ENCODE results near the gene CLTCL1. TPM values are rescaled to one million over a fixed set of nuclear protein-coding genes. Genes with fewer than 3 reads are reported as not detected.

Gene CLTCL1
- total RNA-seq, 1 experiment from 2014 or later = 7.1 TPM

DNA sequence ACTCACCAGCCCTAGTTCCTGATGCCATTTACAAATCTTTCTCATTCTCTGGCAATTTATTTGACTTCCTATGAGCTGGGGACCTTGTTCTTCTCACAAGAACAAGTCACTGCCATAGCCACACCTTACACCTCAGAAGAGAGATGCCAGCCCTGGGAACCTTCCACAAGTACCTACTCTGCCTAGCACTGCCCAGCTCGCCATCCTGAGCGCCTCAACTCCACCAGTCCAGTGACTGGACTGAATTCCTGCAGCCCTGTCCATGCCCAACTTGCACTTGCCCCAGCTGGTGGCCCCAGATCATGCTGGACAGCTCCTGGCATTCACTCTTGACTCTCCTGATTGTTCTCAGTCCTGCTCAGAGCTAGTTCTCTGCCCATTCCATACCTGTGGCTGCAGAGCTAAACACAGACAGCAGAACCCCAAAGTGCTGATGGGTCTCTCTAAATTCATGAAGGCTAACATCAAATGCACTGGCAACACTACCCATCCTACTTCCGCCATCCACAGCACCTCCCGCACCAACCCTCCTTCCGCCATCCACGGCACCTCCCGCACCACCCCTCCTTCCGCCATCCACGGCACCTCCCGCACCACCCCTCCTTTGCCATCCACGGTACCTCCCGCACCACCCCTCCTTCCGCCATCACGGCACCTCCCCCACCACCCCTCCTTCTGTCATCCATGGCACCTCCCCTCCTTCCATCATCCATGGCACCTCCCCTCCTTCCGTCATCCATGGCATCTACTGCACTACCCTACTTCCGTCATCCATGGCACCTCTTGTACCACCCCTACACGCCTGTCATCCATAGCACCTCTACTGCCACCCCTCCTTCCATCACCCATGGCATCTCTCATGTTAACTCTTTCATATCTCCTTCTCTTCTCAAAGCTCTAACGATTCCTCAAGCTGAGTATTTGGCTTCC, 89.4 kb downstream of the CLTCL1 start:
- no peaks in the 10 kb centered on the region for H3K4me1 ChIP-seq (ENCODE audit: control insufficient read depth in 1 of 2, insufficient read depth in 2 of 2, low read length in 2 of 2)
- RAD21 ChIA-PET (ENCODE audit: low non-redundant PET in 1 of 2, low total read pairs in 2 of 2, uncharacterized antibody in 2 of 2, unreplicated experiment in 2 of 2) = no interaction called here
- ATAC-seq = no peak
- DNase-seq (ENCODE audit: low read depth, low spot score) = no peak
- no peak overlapping the region for H3K4me3 ChIP-seq (replicated peaks in 1 of 2; ENCODE audit: low read depth in 1 of 2, low read length in 2 of 2)
- no peaks in the 10 kb centered on the region for H3K9me2 ChIP-seq (ENCODE audit: insufficient read depth)
- H3K9ac ChIP-seq (ENCODE audit: low read length) = no peak overlapping the region
- POLR2A ChIA-PET = no interaction called here
- H2AFZ ChIP-seq (ENCODE audit: low read depth, low read length, poor library complexity, severe bottlenecking) = no peak overlapping the region
- no peaks in the 10 kb centered on the region for H4K20me1 ChIP-seq (ENCODE audit: insufficient read depth)
- H3K9me3 ChIP-seq (ENCODE audit: control insufficient read depth in 1 of 2, insufficient read depth in 1 of 2, low read depth in 1 of 2, low read length in 2 of 2) = no peaks in the 10 kb centered on the region
- no peaks in the 10 kb centered on the region for H3K27me3 ChIP-seq (ENCODE audit: insufficient read depth, low read length)
- H3K4me2 ChIP-seq (ENCODE audit: low read length) = no peak overlapping the region
- BruUV-seq (replicated peaks) = no TSS peak
- TF ChIP-seq, protein P1, sequence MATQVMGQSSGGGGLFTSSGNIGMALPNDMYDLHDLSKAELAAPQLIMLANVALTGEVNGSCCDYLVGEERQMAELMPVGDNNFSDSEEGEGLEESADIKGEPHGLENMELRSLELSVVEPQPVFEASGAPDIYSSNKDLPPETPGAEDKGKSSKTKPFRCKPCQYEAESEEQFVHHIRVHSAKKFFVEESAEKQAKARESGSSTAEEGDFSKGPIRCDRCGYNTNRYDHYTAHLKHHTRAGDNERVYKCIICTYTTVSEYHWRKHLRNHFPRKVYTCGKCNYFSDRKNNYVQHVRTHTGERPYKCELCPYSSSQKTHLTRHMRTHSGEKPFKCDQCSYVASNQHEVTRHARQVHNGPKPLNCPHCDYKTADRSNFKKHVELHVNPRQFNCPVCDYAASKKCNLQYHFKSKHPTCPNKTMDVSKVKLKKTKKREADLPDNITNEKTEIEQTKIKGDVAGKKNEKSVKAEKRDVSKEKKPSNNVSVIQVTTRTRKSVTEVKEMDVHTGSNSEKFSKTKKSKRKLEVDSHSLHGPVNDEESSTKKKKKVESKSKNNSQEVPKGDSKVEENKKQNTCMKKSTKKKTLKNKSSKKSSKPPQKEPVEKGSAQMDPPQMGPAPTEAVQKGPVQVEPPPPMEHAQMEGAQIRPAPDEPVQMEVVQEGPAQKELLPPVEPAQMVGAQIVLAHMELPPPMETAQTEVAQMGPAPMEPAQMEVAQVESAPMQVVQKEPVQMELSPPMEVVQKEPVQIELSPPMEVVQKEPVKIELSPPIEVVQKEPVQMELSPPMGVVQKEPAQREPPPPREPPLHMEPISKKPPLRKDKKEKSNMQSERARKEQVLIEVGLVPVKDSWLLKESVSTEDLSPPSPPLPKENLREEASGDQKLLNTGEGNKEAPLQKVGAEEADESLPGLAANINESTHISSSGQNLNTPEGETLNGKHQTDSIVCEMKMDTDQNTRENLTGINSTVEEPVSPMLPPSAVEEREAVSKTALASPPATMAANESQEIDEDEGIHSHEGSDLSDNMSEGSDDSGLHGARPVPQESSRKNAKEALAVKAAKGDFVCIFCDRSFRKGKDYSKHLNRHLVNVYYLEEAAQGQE (IDR thresholded peaks at IDR 0.05; ENCODE audit: low read depth) = peak; percentile 20; the same call in 1 of the 2 replicates
- TF ChIP-seq, protein P2, sequence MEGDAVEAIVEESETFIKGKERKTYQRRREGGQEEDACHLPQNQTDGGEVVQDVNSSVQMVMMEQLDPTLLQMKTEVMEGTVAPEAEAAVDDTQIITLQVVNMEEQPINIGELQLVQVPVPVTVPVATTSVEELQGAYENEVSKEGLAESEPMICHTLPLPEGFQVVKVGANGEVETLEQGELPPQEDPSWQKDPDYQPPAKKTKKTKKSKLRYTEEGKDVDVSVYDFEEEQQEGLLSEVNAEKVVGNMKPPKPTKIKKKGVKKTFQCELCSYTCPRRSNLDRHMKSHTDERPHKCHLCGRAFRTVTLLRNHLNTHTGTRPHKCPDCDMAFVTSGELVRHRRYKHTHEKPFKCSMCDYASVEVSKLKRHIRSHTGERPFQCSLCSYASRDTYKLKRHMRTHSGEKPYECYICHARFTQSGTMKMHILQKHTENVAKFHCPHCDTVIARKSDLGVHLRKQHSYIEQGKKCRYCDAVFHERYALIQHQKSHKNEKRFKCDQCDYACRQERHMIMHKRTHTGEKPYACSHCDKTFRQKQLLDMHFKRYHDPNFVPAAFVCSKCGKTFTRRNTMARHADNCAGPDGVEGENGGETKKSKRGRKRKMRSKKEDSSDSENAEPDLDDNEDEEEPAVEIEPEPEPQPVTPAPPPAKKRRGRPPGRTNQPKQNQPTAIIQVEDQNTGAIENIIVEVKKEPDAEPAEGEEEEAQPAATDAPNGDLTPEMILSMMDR (IDR thresholded peaks at IDR 0.05 in 2 of 3, conservative IDR thresholded peaks at IDR 0.05 in 1 of 3; ENCODE audit: borderline replicate concordance in 1 of 3, insufficient read depth in 1 of 3, low read depth in 2 of 3, low read length in 2 of 3) = no peak
- H3K27ac ChIP-seq (ENCODE audit: low read depth, low read length) = no peak overlapping the region
- no peaks in the 10 kb centered on the region for H3K79me2 ChIP-seq (ENCODE audit: insufficient read depth, low read length)
- H3K36me3 ChIP-seq (ENCODE audit: control insufficient read depth in 1 of 2, insufficient read depth in 2 of 2, low read length in 2 of 2) = no peaks in the 10 kb centered on the region
- CTCF ChIA-PET = no interaction called here
- intact Hi-C loops (cut with micrococcal nuclease) = no loop called here
